ENCODE measurements around the gene PKN2.

PKN2 gene

DNA sequence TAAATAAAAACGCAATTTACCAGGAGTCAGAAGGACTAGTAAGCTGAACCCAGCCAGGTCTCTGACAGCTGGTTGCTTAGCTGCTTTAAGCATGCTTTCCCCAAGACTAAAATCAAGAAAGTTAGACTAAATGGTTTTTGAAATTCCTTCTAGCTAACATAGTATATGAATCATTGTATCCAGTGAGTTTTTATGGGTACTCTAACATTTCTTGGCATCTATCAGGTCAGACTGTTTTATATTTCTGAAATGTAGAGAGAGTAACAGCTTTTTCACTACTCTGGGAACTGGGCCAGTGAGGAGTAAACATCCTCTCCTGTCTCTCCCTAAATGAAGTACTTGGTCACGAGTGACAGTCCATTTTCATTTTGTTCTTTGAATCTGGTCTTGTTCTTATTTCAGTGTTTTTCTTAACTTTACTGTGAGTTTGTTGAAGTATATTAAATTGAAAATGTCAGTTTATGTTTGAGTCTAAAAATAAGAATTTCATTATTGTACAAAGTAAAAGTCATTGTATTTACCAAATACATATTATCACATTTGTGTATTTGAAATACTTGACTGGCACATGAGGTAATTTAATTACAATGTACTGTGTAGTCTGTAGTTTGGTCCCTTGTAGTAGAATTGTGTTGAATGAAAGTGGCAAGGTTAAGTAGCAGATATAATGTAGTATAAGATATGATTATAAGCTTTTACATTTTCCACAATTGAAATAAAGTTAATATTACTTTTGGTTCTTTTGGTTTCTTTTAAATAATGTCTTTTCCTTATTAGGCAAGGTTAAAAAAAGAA lies 47.6 kb downstream of the PKN2 start:
- H3K36me3 ChIP-seq (ENCODE audit: control insufficient read depth, insufficient read depth, low read length), result no peaks in the 10 kb centered on the region
- DNase-seq (ENCODE audit: low read depth, low spot score), result no peak
- no peaks in the 10 kb centered on the region for H3K9me3 ChIP-seq (ENCODE audit: control insufficient read depth, insufficient read depth, low read length)
- H3K4me1 ChIP-seq (ENCODE audit: control insufficient read depth, insufficient read depth, low read length), result no peaks in the 10 kb centered on the region
- H3K4me3 ChIP-seq (ENCODE audit: low read length), result no peak overlapping the region
- H3K27ac ChIP-seq (ENCODE audit: low read length), result no peak overlapping the region
- H3K27me3 ChIP-seq (ENCODE audit: control insufficient read depth, insufficient read depth, low read length), result no peaks in the 10 kb centered on the region
- no CpG with 5 or more reads among the region's 2 CpGs for WGBS (ENCODE audit: insufficient coverage, insufficient read length)

DNA sequence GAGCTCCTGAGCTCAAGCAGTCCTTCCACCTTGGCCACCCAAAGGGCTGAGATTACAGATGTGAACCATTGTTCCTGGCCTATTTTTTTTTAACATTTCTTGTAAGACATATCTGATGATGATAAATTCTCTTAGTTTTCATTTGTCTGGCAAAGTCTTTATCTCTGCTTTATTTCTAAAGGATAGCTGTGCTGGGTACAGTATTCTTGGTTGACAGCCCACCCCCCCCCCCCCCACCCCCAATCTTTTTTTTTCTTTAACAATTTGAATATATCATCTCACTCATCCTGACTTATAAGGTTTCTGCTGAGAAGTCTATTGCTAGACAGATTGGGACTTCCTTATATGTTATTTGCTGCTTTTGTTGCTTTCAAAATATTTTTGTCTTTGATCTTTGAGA lies 51.3 kb downstream of the PKN2 start:
- no peaks in the 10 kb centered on the region for H3K36me3 ChIP-seq (ENCODE audit: control insufficient read depth, insufficient read depth, low read length)
- no peak overlapping the region for H3K4me3 ChIP-seq (ENCODE audit: low read length)
- H3K27me3 ChIP-seq (ENCODE audit: control insufficient read depth, insufficient read depth, low read length), result no peaks in the 10 kb centered on the region
- H3K9me3 ChIP-seq (ENCODE audit: control insufficient read depth, insufficient read depth, low read length), result no peaks in the 10 kb centered on the region
- H3K4me1 ChIP-seq (ENCODE audit: control insufficient read depth, insufficient read depth, low read length), result peaks cover 8% of the 10 kb centered on the region; the same call in 1 of the 2 replicates
- DNase-seq (ENCODE audit: low read depth, low spot score), result no peak
- no peak overlapping the region for H3K27ac ChIP-seq (ENCODE audit: low read length)

DNA sequence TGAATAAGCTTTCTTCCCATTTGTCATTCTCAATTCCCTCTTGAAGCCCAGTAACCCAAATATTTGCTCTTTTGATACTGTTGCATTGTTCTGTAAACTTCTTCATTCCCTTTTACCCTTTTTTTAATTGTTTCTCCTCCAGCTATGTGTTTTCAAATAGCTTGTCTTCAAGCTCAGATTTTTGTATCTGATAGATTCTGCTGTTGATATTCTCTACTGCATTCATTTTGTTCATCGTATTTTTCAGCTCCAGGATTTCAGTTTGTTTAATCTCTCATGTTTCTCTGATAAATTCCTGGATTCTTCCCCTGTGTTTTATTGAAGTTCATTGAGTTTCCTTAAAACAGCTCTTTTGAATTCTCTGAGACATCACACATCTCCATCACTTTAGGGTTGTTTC lies 51.8 kb downstream of the PKN2 start:
- no CpG with 5 or more reads among the region's 1 CpG for WGBS (ENCODE audit: insufficient coverage, insufficient read length)
- no peaks in the 10 kb centered on the region for H3K36me3 ChIP-seq (ENCODE audit: control insufficient read depth, insufficient read depth, low read length)
- no peaks in the 10 kb centered on the region for H3K27me3 ChIP-seq (ENCODE audit: control insufficient read depth, insufficient read depth, low read length)
- H3K4me1 ChIP-seq (ENCODE audit: control insufficient read depth, insufficient read depth, low read length), result peaks cover 8% of the 10 kb centered on the region; the same call in 1 of the 2 replicates
- no peak overlapping the region for H3K27ac ChIP-seq (ENCODE audit: low read length)
- no peak overlapping the region for H3K4me3 ChIP-seq (ENCODE audit: low read length)
- H3K9me3 ChIP-seq (ENCODE audit: control insufficient read depth, insufficient read depth, low read length), result no peaks in the 10 kb centered on the region
- DNase-seq (ENCODE audit: low read depth, low spot score), result no peak

DNA sequence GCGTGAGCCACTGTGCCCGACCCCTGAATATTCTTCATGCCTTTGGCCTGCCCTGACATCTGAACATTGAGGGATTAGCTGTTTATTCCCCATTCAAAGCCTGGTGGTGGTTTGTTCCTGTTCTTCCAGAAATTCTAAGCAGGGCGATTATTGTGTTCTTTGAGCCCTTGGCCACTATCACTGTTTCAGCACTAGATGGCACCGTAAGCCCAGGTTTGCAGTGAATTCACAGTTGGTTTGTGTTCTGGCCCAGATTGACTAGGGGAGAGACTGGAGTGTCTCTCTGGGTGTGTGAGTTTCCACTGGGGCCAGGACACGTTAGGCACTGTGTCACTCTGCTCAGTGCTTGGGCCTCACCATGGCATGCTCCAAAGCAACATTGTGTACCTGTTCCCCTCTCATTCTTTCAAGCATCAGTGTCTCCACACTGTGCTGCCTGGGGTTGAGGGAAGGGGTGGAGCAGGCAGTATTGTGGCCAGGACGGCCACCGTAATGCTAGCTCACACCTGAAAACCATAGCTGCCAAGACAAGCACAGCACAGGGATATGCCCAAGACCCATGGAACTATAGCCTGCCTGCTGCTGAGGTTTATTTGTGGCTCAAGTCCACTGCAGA lies 52.7 kb downstream of the PKN2 start:
- Histone ChIP-seq H3K4me3 (ENCODE audit: low read length) (no peak overlapping the region), H3K9me3 (ENCODE audit: control insufficient read depth, insufficient read depth, low read length) (no peaks in the 10 kb centered on the region), H3K4me1 (ENCODE audit: control insufficient read depth, insufficient read depth, low read length) (peaks cover 8% of the 10 kb centered on the region; the same call in 1 of the 2 replicates), H3K27ac (ENCODE audit: low read length) (no peak overlapping the region), H3K36me3 (ENCODE audit: control insufficient read depth, insufficient read depth, low read length) (no peaks in the 10 kb centered on the region), H3K27me3 (ENCODE audit: control insufficient read depth, insufficient read depth, low read length) (no peaks in the 10 kb centered on the region)
- no CpG with 5 or more reads among the region's 7 CpGs for WGBS (ENCODE audit: insufficient coverage, insufficient read length)
- DNase-seq (ENCODE audit: low read depth, low spot score), result peak; percentile 63

DNA sequence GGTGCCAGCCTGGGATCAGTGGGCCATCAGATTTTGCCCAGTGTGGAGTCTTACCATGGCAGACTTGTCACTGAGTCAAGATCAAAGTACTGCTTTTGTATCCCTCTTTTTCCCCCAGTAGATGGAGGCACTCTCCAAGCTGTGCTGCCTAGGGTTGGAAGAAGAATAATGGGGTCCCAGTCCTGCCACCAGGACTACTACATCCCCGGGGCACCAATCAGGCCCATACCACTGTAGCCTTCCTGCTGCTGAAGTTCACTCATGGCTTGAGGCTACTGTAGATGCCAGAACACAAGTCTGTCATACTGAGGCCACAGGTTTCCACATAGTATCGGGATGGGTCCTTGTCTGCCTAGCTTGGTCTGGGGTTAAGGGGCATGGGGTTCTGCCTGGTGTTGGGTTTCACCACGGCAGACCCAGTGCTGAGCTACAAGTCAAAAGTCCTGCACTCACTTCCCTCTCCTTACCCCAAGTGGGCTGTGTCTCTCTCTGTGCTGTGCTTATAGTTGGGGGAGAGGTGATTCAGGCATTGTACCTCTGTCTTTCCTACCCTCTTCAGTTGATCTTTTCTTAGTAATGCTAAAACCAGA lies 53.4 kb downstream of the PKN2 start:
- peaks cover 8% of the 10 kb centered on the region; the same call in 1 of the 2 replicates for H3K4me1 ChIP-seq (ENCODE audit: control insufficient read depth, insufficient read depth, low read length)
- H3K27me3 ChIP-seq (ENCODE audit: control insufficient read depth, insufficient read depth, low read length), result no peaks in the 10 kb centered on the region
- WGBS (ENCODE audit: insufficient coverage, insufficient read length), result no CpG with 5 or more reads among the region's 3 CpGs
- H3K4me3 ChIP-seq (ENCODE audit: low read length), result no peak overlapping the region
- DNase-seq (ENCODE audit: low read depth, low spot score), result no peak
- H3K27ac ChIP-seq (ENCODE audit: low read length), result no peak overlapping the region
- H3K9me3 ChIP-seq (ENCODE audit: control insufficient read depth, insufficient read depth, low read length), result no peaks in the 10 kb centered on the region
- no peaks in the 10 kb centered on the region for H3K36me3 ChIP-seq (ENCODE audit: control insufficient read depth, insufficient read depth, low read length)

DNA sequence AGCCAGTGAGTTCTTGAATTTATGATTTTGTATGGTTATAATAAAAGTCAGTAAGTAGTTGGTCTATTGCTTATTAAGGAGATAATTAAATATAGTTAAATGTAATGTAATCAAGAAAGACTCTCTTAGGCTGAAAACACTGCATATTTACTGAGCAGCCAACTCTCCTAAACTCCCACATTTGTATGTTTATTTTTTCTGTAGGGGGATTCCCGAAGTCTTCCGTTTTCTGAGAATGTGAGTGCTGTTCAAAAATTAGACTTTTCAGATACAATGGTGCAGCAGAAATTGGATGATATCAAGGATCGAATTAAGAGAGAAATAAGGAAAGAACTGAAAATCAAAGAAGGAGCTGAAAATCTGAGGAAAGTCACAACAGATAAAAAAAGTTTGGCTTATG lies 56.7 kb downstream of the PKN2 start:
- DNase-seq (ENCODE audit: low read depth, low spot score), result no peak
- no CpG with 5 or more reads among the region's 3 CpGs for WGBS (ENCODE audit: insufficient coverage, insufficient read length)
- no peaks in the 10 kb centered on the region for H3K9me3 ChIP-seq (ENCODE audit: control insufficient read depth, insufficient read depth, low read length)

DNA sequence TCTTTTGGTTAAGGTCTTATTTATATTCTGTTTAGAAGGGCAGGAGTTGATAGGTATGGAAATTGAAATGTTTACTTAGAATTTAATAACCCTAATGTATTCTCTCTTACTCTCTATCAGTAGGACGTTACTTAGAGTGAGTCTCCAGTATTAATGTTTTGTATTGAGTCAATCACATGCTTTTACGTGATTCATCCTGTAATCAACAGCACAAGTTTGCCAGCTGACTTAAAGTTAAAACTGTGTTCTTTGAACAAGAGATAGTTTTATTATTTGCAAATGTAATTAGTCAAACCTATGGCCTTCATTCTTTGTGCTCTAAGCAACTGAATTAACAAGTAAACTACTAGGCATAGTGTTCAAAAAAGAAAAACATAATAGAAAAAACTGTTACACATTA lies 57.3 kb downstream of the PKN2 start:
- H3K9me3 ChIP-seq (ENCODE audit: control insufficient read depth, insufficient read depth, low read length), result no peaks in the 10 kb centered on the region
- H3K4me1 ChIP-seq (ENCODE audit: control insufficient read depth, insufficient read depth, low read length), result peaks cover 8% of the 10 kb centered on the region; the same call in 1 of the 2 replicates
- no peaks in the 10 kb centered on the region for H3K27me3 ChIP-seq (ENCODE audit: control insufficient read depth, insufficient read depth, low read length)
- H3K36me3 ChIP-seq (ENCODE audit: control insufficient read depth, insufficient read depth, low read length), result no peaks in the 10 kb centered on the region
- DNase-seq (ENCODE audit: low read depth, low spot score), result no peak
- WGBS (ENCODE audit: insufficient coverage, insufficient read length), result no CpG with 5 or more reads among the region's 2 CpGs
- no peak overlapping the region for H3K27ac ChIP-seq (ENCODE audit: low read length)
- no peak overlapping the region for H3K4me3 ChIP-seq (ENCODE audit: low read length)

More for the DNA sequence above, 56.7 kb downstream of the PKN2 start:
- Histone ChIP-seq H3K27me3 (ENCODE audit: control insufficient read depth, insufficient read depth, low read length) (no peaks in the 10 kb centered on the region), H3K4me3 (ENCODE audit: low read length) (no peak overlapping the region), H3K27ac (ENCODE audit: low read length) (no peak overlapping the region), H3K4me1 (ENCODE audit: control insufficient read depth, insufficient read depth, low read length) (peaks cover 8% of the 10 kb centered on the region; the same call in 1 of the 2 replicates), H3K36me3 (ENCODE audit: control insufficient read depth, insufficient read depth, low read length) (no peaks in the 10 kb centered on the region)

DNA sequence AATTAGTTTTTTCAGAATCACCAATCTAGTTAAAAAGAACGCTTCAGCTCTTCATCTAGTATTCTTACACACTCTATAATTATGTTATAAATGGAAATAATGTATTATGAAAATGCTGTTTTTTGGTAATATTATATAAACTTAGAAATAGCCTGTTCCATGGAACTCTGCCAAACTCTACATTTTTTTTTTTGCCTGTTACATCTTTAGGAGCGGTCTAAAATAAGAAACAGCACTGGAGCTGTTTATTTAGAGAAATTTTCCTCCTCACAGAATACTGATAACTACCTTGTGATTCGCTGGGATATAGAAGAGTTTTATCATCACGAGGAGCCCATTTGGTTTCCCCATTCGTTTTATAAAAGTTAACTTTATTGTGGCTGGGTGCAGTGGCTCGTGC lies 58.5 kb downstream of the PKN2 start:
- WGBS (ENCODE audit: insufficient coverage, insufficient read length), result no CpG with 5 or more reads among the region's 6 CpGs
- H3K36me3 ChIP-seq (ENCODE audit: control insufficient read depth, insufficient read depth, low read length), result no peaks in the 10 kb centered on the region
- H3K9me3 ChIP-seq (ENCODE audit: control insufficient read depth, insufficient read depth, low read length), result no peaks in the 10 kb centered on the region
- peaks cover 3% of the 10 kb centered on the region; the same call in 1 of the 2 replicates for H3K4me1 ChIP-seq (ENCODE audit: control insufficient read depth, insufficient read depth, low read length)
- no peak overlapping the region for H3K27ac ChIP-seq (ENCODE audit: low read length)
- no peak for DNase-seq (ENCODE audit: low read depth, low spot score)
- no peaks in the 10 kb centered on the region for H3K27me3 ChIP-seq (ENCODE audit: control insufficient read depth, insufficient read depth, low read length)
- H3K4me3 ChIP-seq (ENCODE audit: low read length), result no peak overlapping the region

DNA sequence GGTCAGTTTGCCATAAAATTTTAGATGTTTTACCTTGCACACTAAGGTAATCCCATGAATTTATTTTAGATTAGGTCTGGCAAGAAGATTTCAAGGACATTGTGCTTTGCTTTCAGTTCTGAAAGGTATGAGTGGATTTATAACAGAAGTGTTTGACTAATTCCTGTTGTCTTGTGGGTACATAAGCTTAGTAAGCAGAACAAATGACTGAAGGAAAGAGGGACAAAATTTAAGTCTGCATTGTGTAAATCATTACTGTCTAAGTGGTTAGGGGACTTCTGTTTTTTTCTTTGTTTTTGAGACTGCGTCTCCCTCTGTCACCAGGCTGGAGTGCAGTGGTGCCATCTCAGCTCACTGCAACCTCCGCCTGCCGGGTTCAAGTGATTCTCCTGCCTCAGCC lies 60.1 kb downstream of the PKN2 start:
- H3K4me1 ChIP-seq (ENCODE audit: control insufficient read depth, insufficient read depth, low read length), result no peaks in the 10 kb centered on the region
- DNase-seq (ENCODE audit: low read depth, low spot score), result no peak
- H3K27ac ChIP-seq (ENCODE audit: low read length), result no peak overlapping the region
- no peaks in the 10 kb centered on the region for H3K36me3 ChIP-seq (ENCODE audit: control insufficient read depth, insufficient read depth, low read length)
- no peaks in the 10 kb centered on the region for H3K9me3 ChIP-seq (ENCODE audit: control insufficient read depth, insufficient read depth, low read length)
- no CpG with 5 or more reads among the region's 3 CpGs for WGBS (ENCODE audit: insufficient coverage, insufficient read length)
- H3K27me3 ChIP-seq (ENCODE audit: control insufficient read depth, insufficient read depth, low read length), result no peaks in the 10 kb centered on the region
- H3K4me3 ChIP-seq (ENCODE audit: low read length), result no peak overlapping the region

DNA sequence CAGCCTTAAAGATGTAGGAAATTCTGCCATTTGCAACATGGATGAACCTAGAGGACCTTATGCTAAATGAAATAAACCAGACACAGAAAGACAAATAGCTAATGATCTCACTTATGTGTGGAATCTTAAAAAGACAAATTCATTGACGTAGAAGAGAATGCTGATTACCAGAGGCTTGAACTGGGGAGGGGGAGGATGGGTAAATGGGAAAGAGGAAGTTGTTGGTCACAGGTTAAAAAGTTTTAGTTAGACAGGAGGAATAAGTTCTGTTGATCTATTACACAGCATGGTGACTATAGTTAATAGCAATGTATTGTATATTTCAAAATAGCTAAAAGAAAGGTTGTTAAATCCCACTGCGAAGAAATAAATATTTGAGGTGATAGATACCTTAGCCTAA lies 62.8 kb downstream of the PKN2 start:
- no peak overlapping the region for H3K4me3 ChIP-seq (ENCODE audit: low read length)
- WGBS (ENCODE audit: insufficient coverage, insufficient read length), result no CpG with 5 or more reads among the region's 2 CpGs
- H3K9me3 ChIP-seq (ENCODE audit: control insufficient read depth, insufficient read depth, low read length), result no peaks in the 10 kb centered on the region
- no peak overlapping the region for H3K27ac ChIP-seq (ENCODE audit: low read length)
- DNase-seq (ENCODE audit: low read depth, low spot score), result no peak
- H3K27me3 ChIP-seq (ENCODE audit: control insufficient read depth, insufficient read depth, low read length), result no peaks in the 10 kb centered on the region
- H3K36me3 ChIP-seq (ENCODE audit: control insufficient read depth, insufficient read depth, low read length), result no peaks in the 10 kb centered on the region
- H3K4me1 ChIP-seq (ENCODE audit: control insufficient read depth, insufficient read depth, low read length), result no peaks in the 10 kb centered on the region
